Measurements from ENCODE around the gene FAM210A. TPM values are rescaled to one million over a fixed set of nuclear protein-coding genes. Genes with fewer than 3 reads are reported as not detected.

Gene FAM210A
- total RNA-seq, 5 donors from 2014 or later (not counting 1 experiment from before 2014, with no cell fraction given): 7.3 to 10.8 (median 9.1) TPM

DNA sequence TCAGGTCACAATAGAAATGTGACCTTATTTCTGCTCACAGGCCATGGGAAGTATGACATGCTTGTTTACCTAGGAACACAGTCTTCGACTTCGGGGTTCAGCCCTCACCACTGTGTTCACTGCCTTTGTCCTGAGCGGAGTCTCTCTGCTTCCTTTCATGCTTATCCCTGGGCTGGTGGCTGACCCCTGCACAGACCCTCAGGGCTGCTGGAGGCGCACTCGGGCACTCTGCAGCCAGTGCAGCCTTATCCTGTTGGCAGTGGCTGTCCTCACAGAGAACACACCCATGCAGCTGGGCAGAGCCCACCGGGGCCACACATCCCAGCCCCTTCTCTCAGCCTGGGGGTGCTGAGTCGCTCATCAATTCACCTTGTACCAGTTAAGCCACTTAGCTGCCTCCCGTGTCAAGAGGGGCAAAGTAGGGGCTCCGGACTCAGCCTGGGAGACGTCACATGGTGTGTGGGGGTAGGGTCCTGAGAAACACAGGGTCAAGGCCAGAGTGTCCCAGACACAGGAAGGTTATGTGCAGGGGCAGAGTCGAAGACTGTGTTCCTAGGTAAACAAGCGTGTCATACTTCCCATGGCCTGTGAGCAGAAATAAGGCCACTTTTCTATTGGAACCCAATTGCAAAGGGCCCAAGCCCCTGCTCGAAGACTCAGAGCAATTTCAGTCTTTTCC lies 107.5 kb downstream of the FAM210A start:
- Histone ChIP-seq H3K4me3 (ENCODE audit: control insufficient read depth in 1 of 2, extremely low read depth in 1 of 2, low read length in 1 of 2) (no peak overlapping the region), H3K27me3 (replicated peaks in 1 of 2; ENCODE audit: control insufficient read depth in 2 of 2, extremely low read depth in 1 of 2, insufficient read depth in 2 of 2, low read length in 1 of 2) (peaks cover 0 to 6% of the 10 kb centered on the region in 2 experiments), H3K9me3 (no peaks in the 10 kb centered on the region), H3K27ac (ENCODE audit: low read length) (no peak overlapping the region), H3K36me3 (ENCODE audit: control insufficient read depth in 2 of 2, extremely low read depth in 1 of 2, insufficient read depth in 1 of 2, low read length in 1 of 2) (peaks cover 3 to 21% of the 10 kb centered on the region in 2 donors), H3K4me1 (ENCODE audit: control insufficient read depth in 1 of 2, extremely low read depth in 1 of 2, insufficient read depth in 2 of 2, low read length in 2 of 2) (peaks cover 27 to 35% of the 10 kb centered on the region in 2 experiments)
- H3K27ac Mint-ChIP-seq: no peak overlapping the region
- H3K27me3 Mint-ChIP-seq: no peaks in the 10 kb centered on the region
- H3K4me1 Mint-ChIP-seq: peaks cover 31 to 41% (median 33%) of the 10 kb centered on the region in 3 donors
- ChIA-PET POLR2A (no interaction called here), CTCF (no interaction called here)
- peaks cover 20% of the 10 kb centered on the region for H3K36me3 Mint-ChIP-seq
- WGBS (ENCODE audit: insufficient coverage): 91% methylated on average over 7 of the region's 13 CpGs
- ATAC-seq (replicated peaks in 1 of 4) (no peak), DNase-seq (no peak)
- no peak overlapping the region for H3K4me3 Mint-ChIP-seq
- no peaks in the 10 kb centered on the region for H3K9me3 Mint-ChIP-seq

DNA sequence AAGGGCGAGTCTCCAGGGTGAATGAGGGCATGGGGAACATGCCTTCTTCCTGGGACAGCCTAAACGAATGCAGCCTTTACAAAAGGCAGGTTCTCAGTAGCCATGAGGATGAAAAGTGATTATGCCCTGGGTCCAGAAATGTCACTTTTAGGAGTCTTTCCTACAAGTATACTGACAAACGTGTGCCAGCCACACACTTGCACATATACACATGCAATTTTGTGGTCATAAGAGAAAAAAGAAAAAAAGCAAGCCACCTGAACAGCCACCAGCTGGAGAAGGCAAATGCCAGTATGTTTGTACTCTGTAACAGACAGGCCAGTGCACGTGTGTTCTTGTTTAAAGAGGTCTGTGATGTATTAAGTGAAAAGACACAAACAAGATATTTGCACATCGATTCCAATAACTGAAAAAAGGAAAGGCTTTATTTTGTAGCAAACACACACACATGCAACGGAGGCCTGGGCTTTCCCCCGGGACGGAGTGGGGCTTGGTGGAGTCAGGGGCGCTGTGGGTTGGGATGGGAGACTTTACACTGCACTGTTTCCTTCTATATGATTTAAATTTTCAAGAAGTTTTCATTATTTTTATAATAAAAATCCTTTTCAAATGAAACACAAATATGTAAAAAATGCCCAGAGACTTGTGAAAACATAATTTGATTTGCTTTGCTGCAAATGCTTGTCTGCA lies 108.4 kb downstream of the FAM210A start:
- CTCF ChIA-PET: no interaction called here
- Histone ChIP-seq H3K27me3 (replicated peaks in 1 of 2; ENCODE audit: control insufficient read depth in 2 of 2, extremely low read depth in 1 of 2, insufficient read depth in 2 of 2, low read length in 1 of 2) (peaks cover 0 to 6% of the 10 kb centered on the region in 2 experiments), H3K4me3 (ENCODE audit: control insufficient read depth in 1 of 2, extremely low read depth in 1 of 2, low read length in 1 of 2) (no peak overlapping the region), H3K4me1 (ENCODE audit: control insufficient read depth in 1 of 2, extremely low read depth in 1 of 2, insufficient read depth in 2 of 2, low read length in 2 of 2) (peaks cover 37 to 44% of the 10 kb centered on the region in 2 experiments), H3K9me3 (no peaks in the 10 kb centered on the region), H3K27ac (ENCODE audit: low read length) (no peak overlapping the region), H3K36me3 (ENCODE audit: control insufficient read depth in 2 of 2, extremely low read depth in 1 of 2, insufficient read depth in 1 of 2, low read length in 1 of 2) (peaks cover 3 to 12% of the 10 kb centered on the region in 2 donors)
- H3K27me3 Mint-ChIP-seq: no peaks in the 10 kb centered on the region
- peak overlapping the region in 1 of 2 donors; percentile 22 for H3K27ac Mint-ChIP-seq
- no peak for DNase-seq
- 40% methylated on average over 1 of the region's 9 CpGs for whole genome bisulfite sequencing (ENCODE audit: insufficient coverage)
- H3K4me3 Mint-ChIP-seq: no peak overlapping the region
- no peaks in the 10 kb centered on the region for H3K9me3 Mint-ChIP-seq
- no peak for ATAC-seq (replicated peaks in 1 of 4)
- POLR2A ChIA-PET: no interaction called here
- H3K36me3 Mint-ChIP-seq: peaks cover 13% of the 10 kb centered on the region
- H3K4me1 Mint-ChIP-seq: peaks cover 40 to 50% (median 42%) of the 10 kb centered on the region in 3 donors

DNA sequence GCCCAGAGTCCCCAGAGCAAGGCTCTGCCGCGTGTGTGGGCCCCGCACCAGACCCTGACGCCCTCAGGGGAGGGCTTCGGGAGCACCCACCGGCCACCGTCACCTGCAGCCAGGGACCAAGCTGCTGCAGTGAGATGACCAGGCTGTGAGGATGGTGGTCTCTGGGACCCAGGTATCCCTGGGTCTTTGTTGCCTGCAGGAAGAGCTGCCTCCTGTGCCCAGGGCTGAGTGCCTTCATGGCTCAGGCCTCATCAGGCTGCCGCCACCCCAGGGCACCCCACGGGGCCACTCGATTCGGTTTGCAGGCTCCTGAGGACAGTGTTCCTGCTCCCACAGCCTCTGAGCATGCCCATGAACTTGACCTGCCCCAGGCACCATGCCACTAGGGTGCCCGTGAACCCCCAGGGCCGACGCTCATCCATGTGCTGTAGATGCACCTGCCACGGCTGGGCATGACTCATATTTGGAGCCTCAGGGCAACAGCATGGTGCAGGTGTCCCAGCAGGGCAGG lies 109.8 kb downstream of the FAM210A start:
- H3K27ac Mint-ChIP-seq: peak overlapping the region in 1 of 2 donors; percentile 87

DNA sequence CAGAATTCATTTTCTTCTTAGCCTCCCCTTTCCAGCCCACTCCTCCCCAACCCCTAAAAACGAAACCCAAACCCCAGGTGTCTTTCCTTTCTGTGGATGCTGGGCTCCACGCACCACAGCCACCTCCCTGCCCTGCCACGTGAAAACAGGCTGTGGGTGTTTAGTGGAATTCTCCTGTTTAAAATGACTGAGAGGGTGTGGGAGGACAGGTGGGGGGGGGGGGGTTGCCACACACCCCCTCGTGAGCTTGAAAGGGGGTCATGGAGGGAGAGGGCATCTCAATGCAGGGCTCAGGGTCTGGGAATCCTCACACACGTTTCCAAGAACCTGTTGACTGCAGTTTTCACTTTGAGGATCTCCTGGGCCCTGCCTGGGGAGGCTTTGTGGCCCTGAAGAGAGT lies 110.3 kb downstream of the FAM210A start:
- Histone ChIP-seq H3K4me3 (ENCODE audit: control insufficient read depth in 1 of 2, extremely low read depth in 1 of 2, low read length in 1 of 2) (no peak overlapping the region), H3K4me1 (ENCODE audit: control insufficient read depth in 1 of 2, extremely low read depth in 1 of 2, insufficient read depth in 2 of 2, low read length in 2 of 2) (peaks cover 51 to 63% of the 10 kb centered on the region in 2 experiments), H3K27me3 (replicated peaks in 1 of 2; ENCODE audit: control insufficient read depth in 2 of 2, extremely low read depth in 1 of 2, insufficient read depth in 2 of 2, low read length in 1 of 2) (peaks cover 0 to 6% of the 10 kb centered on the region in 2 experiments), H3K36me3 (ENCODE audit: control insufficient read depth in 2 of 2, extremely low read depth in 1 of 2, insufficient read depth in 1 of 2, low read length in 1 of 2) (peaks cover 0 to under 1% of the 10 kb centered on the region in 2 donors), H3K9me3 (no peaks in the 10 kb centered on the region), H3K27ac (ENCODE audit: low read length) (no peak overlapping the region)
- H3K27ac Mint-ChIP-seq: peak overlapping the region; percentile 87 to 91
- DNase-seq (no peak), ATAC-seq (replicated peaks in 1 of 4) (no peak)
- 57% methylated on average over 1 of the region's 5 CpGs for WGBS (ENCODE audit: insufficient coverage)
- CTCF ChIA-PET: no interaction called here
- POLR2A ChIA-PET: no interaction called here
- peaks cover 8% of the 10 kb centered on the region for H3K36me3 Mint-ChIP-seq
- peaks cover 60 to 70% (median 62%) of the 10 kb centered on the region in 3 donors for H3K4me1 Mint-ChIP-seq
- peak overlapping the region in 1 of 3 donors; percentile 96 for H3K4me3 Mint-ChIP-seq
- H3K27me3 Mint-ChIP-seq: no peaks in the 10 kb centered on the region
- no peaks in the 10 kb centered on the region for H3K9me3 Mint-ChIP-seq

More for the DNA sequence above, 109.8 kb downstream of the FAM210A start:
- no peak for DNase-seq
- WGBS (ENCODE audit: insufficient coverage): 76% methylated on average over 15 of the region's 15 CpGs
- Mint-ChIP-seq H3K4me1 (peaks cover 54 to 64% (median 56%) of the 10 kb centered on the region in 3 donors), H3K27me3 (no peaks in the 10 kb centered on the region), H3K36me3 (peaks cover 10% of the 10 kb centered on the region), H3K9me3 (no peaks in the 10 kb centered on the region), H3K4me3 (peak overlapping the region in 1 of 3 donors; percentile 96)
- Histone ChIP-seq H3K27me3 (replicated peaks in 1 of 2; ENCODE audit: control insufficient read depth in 2 of 2, extremely low read depth in 1 of 2, insufficient read depth in 2 of 2, low read length in 1 of 2) (peaks cover 0 to 6% of the 10 kb centered on the region in 2 experiments), H3K4me3 (ENCODE audit: control insufficient read depth in 1 of 2, extremely low read depth in 1 of 2, low read length in 1 of 2) (no peak overlapping the region), H3K9me3 (no peaks in the 10 kb centered on the region), H3K36me3 (ENCODE audit: control insufficient read depth in 2 of 2, extremely low read depth in 1 of 2, insufficient read depth in 1 of 2, low read length in 1 of 2) (peaks cover 0 to 6% of the 10 kb centered on the region in 2 donors), H3K4me1 (ENCODE audit: control insufficient read depth in 1 of 2, extremely low read depth in 1 of 2, insufficient read depth in 2 of 2, low read length in 2 of 2) (peaks cover 49 to 58% of the 10 kb centered on the region in 2 experiments), H3K27ac (ENCODE audit: low read length) (no peak overlapping the region)
- ChIA-PET POLR2A (no interaction called here), CTCF (no interaction called here)
- ATAC-seq (replicated peaks in 1 of 4): no peak

GRCh38 chr18:13615432-13615861 lies 110.9 kb downstream of the FAM210A start:
- POLR2A ChIA-PET: no interaction called here
- H3K27me3 Mint-ChIP-seq: no peaks in the 10 kb centered on the region
- H3K4me3 Mint-ChIP-seq: peak overlapping the region; percentile 36 to 96 (median 84)
- H3K36me3 ChIP-seq (ENCODE audit: control insufficient read depth in 2 of 2, extremely low read depth in 1 of 2, insufficient read depth in 1 of 2, low read length in 1 of 2): no peaks in the 10 kb centered on the region
- CTCF ChIA-PET: no interaction called here
- peak overlapping the region; percentile 87 to 91 for H3K27ac Mint-ChIP-seq
- no peak overlapping the region for H3K27ac ChIP-seq (ENCODE audit: low read length)
- ATAC-seq (replicated peaks in 1 of 4) (no peak), DNase-seq (peak in 1 of 35 experiments; percentile 31)
- peaks cover 63 to 75% (median 66%) of the 10 kb centered on the region in 3 donors for H3K4me1 Mint-ChIP-seq
- H3K36me3 Mint-ChIP-seq: peaks cover 4% of the 10 kb centered on the region
- no peak overlapping the region for H3K4me3 ChIP-seq (ENCODE audit: control insufficient read depth in 1 of 2, extremely low read depth in 1 of 2, low read length in 1 of 2)
- H3K27me3 ChIP-seq (replicated peaks in 1 of 2; ENCODE audit: control insufficient read depth in 2 of 2, extremely low read depth in 1 of 2, insufficient read depth in 2 of 2, low read length in 1 of 2): peaks cover 0 to 6% of the 10 kb centered on the region in 2 experiments
- H3K9me3 ChIP-seq: no peaks in the 10 kb centered on the region
- WGBS (ENCODE audit: insufficient coverage): 46% methylated on average over 2 of the region's 8 CpGs
- H3K9me3 Mint-ChIP-seq: no peaks in the 10 kb centered on the region
- H3K4me1 ChIP-seq (ENCODE audit: control insufficient read depth in 1 of 2, extremely low read depth in 1 of 2, insufficient read depth in 2 of 2, low read length in 2 of 2): peaks cover 51 to 69% of the 10 kb centered on the region in 2 experiments

DNA sequence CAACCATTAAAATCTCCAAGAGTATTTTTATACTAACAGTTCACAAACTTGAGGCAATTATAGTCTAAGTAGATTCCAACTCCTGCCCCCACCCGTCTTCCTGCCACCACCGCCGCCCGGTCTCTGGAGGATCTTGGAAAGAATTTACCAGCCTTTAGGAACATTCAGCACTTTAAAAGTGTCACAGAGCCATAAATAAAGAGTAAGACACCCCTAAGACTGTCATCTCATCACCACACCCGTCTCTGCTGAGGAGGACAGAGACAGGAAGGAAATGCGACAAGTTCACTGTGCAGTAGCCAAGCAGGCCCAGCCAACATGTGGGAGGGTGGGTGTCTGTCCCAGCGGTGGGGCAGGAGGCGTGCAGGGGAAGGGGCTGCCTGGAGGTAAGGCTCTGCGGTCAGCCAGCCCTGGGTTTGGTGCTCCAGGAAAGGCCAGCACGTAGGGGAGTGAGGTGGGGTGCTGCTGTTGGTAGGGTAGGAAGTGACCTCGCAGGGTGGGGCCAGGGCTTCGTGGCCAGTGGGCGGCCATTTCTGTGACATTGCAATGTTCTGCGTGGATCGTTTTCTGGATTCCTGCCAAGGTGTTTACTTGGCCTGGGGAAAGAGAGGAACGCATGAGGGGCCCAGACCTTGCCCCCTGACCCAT lies 111.6 kb downstream of the FAM210A start:
- ATAC-seq (replicated peaks in 1 of 4) (peak; percentile 16 to 36 (median 26)), DNase-seq (peak in 15 of 35 experiments; percentile 12 to 50 (median 32))
- POLR2A ChIA-PET: interaction anchor here (0.6 to 1.2 kb wide), 2 partner anchors 76 to 912 kb away, joined by 3 read pairs; partner anchors contain the start of gene CEP76 (in 1 of the 2)
- Histone ChIP-seq H3K27me3 (replicated peaks in 1 of 2; ENCODE audit: control insufficient read depth in 2 of 2, extremely low read depth in 1 of 2, insufficient read depth in 2 of 2, low read length in 1 of 2) (peaks cover 0 to 6% of the 10 kb centered on the region in 2 experiments), H3K4me1 (ENCODE audit: control insufficient read depth in 1 of 2, extremely low read depth in 1 of 2, insufficient read depth in 2 of 2, low read length in 2 of 2) (peaks cover 51 to 72% of the 10 kb centered on the region in 2 experiments), H3K4me3 (ENCODE audit: control insufficient read depth in 1 of 2, extremely low read depth in 1 of 2, low read length in 1 of 2) (peak overlapping the region in 1 of 2 donors; percentile 40), H3K36me3 (ENCODE audit: control insufficient read depth in 2 of 2, extremely low read depth in 1 of 2, insufficient read depth in 1 of 2, low read length in 1 of 2) (no peaks in the 10 kb centered on the region), H3K27ac (ENCODE audit: low read length) (peak overlapping the region; percentile 35), H3K9me3 (no peaks in the 10 kb centered on the region)
- WGBS (ENCODE audit: insufficient coverage): 14% methylated on average over 9 of the region's 16 CpGs
- Mint-ChIP-seq H3K9me3 (no peaks in the 10 kb centered on the region), H3K27ac (peak overlapping the region; percentile 87 to 91), H3K4me3 (peak overlapping the region; percentile 74 to 96 (median 84)), H3K36me3 (no peaks in the 10 kb centered on the region), H3K27me3 (no peaks in the 10 kb centered on the region), H3K4me1 (peaks cover 64 to 76% (median 67%) of the 10 kb centered on the region in 3 donors)
- CTCF ChIA-PET: interaction anchor here in 1 of 2 donors (0.8 to 1.0 kb wide), 3 partner anchors 16 to 399 kb away, joined by 3 to 4 read pairs (median 3); no protein-coding TSS in a partner anchor
